ENCODE measurements around the gene SHISA8.

The SHISA8 gene

DNA sequence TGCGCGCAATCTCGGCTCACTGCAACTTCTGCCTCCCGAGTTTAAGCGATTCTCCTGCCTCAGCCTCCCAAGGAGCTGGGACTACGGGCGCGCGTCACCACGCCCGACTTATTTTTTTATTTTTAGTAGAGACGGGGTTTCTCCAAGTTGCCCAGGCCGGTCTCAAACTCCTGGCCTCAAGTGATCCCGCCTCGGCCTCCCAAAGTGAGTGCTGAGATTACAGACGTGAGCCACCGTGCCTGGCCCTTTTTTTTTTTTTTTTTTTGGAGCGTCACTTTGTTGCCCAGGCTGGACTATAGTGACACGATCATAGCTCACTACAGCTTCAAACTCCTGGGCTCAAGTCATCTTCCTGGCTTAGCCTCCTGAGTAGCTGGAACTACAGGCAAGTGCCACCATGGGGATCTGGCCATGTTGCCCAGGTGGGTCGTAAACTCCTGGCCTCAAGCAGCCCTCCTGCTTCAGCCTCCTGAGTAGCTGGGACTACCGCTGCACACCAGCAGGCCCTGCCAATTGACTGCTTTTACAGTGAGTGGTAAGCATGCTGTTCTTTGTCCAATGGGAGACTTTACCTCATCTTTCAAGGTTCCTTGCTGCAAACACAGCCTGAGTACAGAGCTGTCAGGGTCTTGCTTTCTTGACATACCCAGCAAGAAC is 32.7 kb upstream of the SHISA8 start:
- Histone ChIP-seq H3K27ac (ENCODE audit: poor library complexity, severe bottlenecking) (peak overlapping the region; percentile 45), H3K4me3 (ENCODE audit: severe bottlenecking) (peak overlapping the region; percentile 49), H3K27me3 (ENCODE audit: insufficient read depth, poor library complexity, severe bottlenecking) (no peaks in the 10 kb centered on the region), H3K4me1 (ENCODE audit: insufficient read depth, poor library complexity, severe bottlenecking) (peaks cover 4% of the 10 kb centered on the region), H3K36me3 (ENCODE audit: low read depth) (peaks cover 30% of the 10 kb centered on the region), H3K9me3 (ENCODE audit: severe bottlenecking) (no peaks in the 10 kb centered on the region)
- no peak for DNase-seq (ENCODE audit: low spot score)
- no peak for ATAC-seq (ENCODE audit: low read depth)
- TF ChIP-seq, protein P1, sequence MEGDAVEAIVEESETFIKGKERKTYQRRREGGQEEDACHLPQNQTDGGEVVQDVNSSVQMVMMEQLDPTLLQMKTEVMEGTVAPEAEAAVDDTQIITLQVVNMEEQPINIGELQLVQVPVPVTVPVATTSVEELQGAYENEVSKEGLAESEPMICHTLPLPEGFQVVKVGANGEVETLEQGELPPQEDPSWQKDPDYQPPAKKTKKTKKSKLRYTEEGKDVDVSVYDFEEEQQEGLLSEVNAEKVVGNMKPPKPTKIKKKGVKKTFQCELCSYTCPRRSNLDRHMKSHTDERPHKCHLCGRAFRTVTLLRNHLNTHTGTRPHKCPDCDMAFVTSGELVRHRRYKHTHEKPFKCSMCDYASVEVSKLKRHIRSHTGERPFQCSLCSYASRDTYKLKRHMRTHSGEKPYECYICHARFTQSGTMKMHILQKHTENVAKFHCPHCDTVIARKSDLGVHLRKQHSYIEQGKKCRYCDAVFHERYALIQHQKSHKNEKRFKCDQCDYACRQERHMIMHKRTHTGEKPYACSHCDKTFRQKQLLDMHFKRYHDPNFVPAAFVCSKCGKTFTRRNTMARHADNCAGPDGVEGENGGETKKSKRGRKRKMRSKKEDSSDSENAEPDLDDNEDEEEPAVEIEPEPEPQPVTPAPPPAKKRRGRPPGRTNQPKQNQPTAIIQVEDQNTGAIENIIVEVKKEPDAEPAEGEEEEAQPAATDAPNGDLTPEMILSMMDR (IDR thresholded peaks at IDR 0.05; ENCODE audit: poor library complexity, severe bottlenecking), result no peak

DNA sequence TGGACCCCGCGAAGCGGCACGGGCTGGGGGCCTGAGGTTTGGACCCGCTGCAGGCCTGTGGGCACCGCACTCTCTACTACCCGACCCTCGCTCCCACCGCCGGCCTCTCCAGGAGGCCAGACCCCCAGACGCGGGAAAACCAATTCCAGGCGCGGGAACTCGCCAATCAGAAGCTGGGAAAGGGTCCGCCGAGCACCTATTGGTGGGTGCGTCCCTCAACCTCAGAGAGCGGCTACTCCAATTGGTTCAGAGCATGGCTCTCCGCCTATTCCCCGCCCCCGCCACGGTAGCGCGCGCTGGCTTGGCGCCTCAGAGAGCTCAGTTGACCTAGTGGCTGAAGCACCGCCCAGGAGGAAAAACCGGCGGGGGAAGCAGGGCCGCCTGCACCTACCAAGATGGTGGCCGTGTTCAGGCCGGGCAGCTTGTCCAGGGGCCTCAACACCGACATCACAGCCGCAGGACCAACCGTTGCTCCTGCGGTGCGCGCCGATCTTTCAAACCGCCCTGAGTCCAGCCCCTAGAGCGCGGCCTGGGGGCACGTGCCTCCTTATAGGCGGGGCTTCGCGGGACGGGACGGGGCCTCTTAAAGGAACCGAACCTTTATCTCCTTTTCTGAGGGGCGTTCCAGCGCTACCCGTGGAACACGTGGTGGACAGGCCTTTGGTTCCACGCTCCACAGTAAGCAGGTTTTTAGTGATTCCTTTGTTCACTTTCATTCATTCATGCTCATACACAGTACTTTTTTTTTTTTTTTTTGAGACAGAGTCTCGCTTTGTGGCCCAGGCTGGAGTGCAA is 32.0 kb upstream of the SHISA8 start, which contains the start of gene CENPM:
Gene CENPM (minus strand): TSS at position 524 of the 795 bp plus-strand sequence. CDS start 76 bp downstream, at position 448.
- no peaks in the 10 kb centered on the region for H3K9me3 ChIP-seq (ENCODE audit: severe bottlenecking)
- no peaks in the 10 kb centered on the region for H3K27me3 ChIP-seq (ENCODE audit: insufficient read depth, poor library complexity, severe bottlenecking)
- H3K4me1 ChIP-seq (ENCODE audit: insufficient read depth, poor library complexity, severe bottlenecking), result peaks cover 4% of the 10 kb centered on the region
- peak; percentile 96 for DNase-seq (ENCODE audit: low spot score)
- H3K4me3 ChIP-seq (ENCODE audit: severe bottlenecking), result peak within 1 kb of the TSS; percentile 49
- H3K36me3 ChIP-seq (ENCODE audit: low read depth), result peaks cover 36% of the 10 kb centered on the region
- ATAC-seq (ENCODE audit: low read depth), result peak; percentile 96
- peak within 1 kb of the TSS; percentile 45 for H3K27ac ChIP-seq (ENCODE audit: poor library complexity, severe bottlenecking)
- TF ChIP-seq, protein P1 (IDR thresholded peaks at IDR 0.05; ENCODE audit: poor library complexity, severe bottlenecking), result no peak

DNA sequence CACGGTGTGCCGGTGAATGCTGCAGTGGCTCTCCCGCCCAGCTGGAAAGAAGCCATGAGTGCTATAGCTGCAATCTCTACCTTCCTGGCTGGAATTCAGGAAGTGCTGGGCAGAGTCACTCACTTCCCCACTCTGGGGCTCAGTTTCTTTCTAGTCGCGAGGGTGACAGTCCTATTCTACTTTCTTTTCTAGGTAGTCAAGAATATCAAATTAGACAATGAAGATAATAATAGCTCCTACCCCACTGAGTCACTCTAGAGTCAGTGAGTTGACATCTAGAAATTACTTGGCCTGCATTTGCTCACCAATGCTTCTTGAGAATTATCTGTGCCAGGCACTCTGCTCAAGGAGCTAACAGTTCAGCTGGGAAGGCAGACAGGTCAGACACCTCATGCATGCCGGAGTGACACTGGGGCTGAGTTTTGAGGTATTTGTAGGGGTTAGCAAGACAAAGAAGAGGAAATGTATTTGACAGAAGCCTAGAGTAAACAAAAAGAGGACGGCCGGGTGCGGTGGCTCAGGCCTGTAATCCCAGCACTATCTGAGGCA is 28.9 kb upstream of the SHISA8 start:
- no peak for ATAC-seq (ENCODE audit: low read depth)
- no peak overlapping the region for H3K4me3 ChIP-seq (ENCODE audit: severe bottlenecking)
- peaks cover 63% of the 10 kb centered on the region for H3K36me3 ChIP-seq (ENCODE audit: low read depth)
- peaks cover 12% of the 10 kb centered on the region for H3K4me1 ChIP-seq (ENCODE audit: insufficient read depth, poor library complexity, severe bottlenecking)
- no peak for DNase-seq (ENCODE audit: low spot score)
- peak overlapping the region; percentile 17 for H3K27ac ChIP-seq (ENCODE audit: poor library complexity, severe bottlenecking)
- TF ChIP-seq, protein P1 (IDR thresholded peaks at IDR 0.05; ENCODE audit: poor library complexity, severe bottlenecking), result no peak
- H3K9me3 ChIP-seq (ENCODE audit: severe bottlenecking), result no peaks in the 10 kb centered on the region
- H3K27me3 ChIP-seq (ENCODE audit: insufficient read depth, poor library complexity, severe bottlenecking), result no peaks in the 10 kb centered on the region

DNA sequence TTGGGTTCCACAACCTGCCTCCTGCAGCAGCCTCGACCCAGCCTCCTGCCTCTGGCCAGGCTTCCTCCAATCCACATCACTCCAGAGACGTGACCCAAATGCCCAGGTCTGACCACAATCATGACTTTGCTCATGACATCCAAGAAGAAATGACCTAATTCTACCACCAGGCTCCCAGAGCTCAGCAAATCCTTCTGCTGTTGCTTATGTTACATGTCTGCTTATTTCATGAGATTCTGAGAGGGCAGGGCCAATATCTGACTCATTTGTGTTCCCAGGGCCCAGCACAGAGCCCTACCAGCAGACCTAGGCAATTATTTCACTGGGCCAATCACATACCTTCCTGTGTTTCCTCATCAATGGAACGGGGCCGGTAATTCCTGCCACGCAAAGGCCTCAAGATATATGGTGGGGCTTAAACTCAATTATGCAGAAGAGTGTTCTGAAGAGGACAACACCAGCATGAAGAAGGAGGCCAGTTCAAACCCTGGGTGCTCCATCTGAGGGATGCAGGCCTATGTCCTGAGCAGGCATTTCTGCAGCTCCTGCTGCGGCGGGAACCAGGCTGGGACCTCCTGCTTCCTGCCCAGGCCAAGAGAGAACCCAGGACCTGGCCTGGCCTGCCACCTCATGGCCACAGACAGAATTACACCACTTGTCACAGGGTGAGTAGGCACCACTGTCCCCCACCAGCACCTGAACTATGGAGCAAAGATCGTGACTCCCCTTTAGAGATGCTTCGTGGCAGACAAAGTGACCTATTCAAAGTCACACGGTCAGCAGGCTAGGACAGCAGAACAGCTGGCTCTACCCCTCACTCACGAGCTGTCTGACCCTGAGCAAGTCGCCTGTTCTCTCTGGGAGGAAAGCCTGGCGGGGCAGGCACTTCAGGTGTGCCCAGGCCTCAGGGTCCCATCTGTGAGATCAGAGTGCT is 26.2 kb upstream of the SHISA8 start:
- peak; percentile 88 for ATAC-seq (ENCODE audit: low read depth)
- Histone ChIP-seq H3K4me3 (ENCODE audit: severe bottlenecking) (no peak overlapping the region), H3K4me1 (ENCODE audit: insufficient read depth, poor library complexity, severe bottlenecking) (peaks cover 12% of the 10 kb centered on the region), H3K36me3 (ENCODE audit: low read depth) (peaks cover 73% of the 10 kb centered on the region), H3K27me3 (ENCODE audit: insufficient read depth, poor library complexity, severe bottlenecking) (no peaks in the 10 kb centered on the region), H3K27ac (ENCODE audit: poor library complexity, severe bottlenecking) (peak overlapping the region; percentile 49), H3K9me3 (ENCODE audit: severe bottlenecking) (no peaks in the 10 kb centered on the region)
- no peak for DNase-seq (ENCODE audit: low spot score)
- TF ChIP-seq, protein P1 (IDR thresholded peaks at IDR 0.05; ENCODE audit: poor library complexity, severe bottlenecking), result peak; percentile 91
